Measurements from ENCODE around the gene ZW10. TPM values are rescaled to one million over a fixed set of nuclear protein-coding genes. Genes with fewer than 3 reads are reported as not detected.

Gene ZW10, protein sequence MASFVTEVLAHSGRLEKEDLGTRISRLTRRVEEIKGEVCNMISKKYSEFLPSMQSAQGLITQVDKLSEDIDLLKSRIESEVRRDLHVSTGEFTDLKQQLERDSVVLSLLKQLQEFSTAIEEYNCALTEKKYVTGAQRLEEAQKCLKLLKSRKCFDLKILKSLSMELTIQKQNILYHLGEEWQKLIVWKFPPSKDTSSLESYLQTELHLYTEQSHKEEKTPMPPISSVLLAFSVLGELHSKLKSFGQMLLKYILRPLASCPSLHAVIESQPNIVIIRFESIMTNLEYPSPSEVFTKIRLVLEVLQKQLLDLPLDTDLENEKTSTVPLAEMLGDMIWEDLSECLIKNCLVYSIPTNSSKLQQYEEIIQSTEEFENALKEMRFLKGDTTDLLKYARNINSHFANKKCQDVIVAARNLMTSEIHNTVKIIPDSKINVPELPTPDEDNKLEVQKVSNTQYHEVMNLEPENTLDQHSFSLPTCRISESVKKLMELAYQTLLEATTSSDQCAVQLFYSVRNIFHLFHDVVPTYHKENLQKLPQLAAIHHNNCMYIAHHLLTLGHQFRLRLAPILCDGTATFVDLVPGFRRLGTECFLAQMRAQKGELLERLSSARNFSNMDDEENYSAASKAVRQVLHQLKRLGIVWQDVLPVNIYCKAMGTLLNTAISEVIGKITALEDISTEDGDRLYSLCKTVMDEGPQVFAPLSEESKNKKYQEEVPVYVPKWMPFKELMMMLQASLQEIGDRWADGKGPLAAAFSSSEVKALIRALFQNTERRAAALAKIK
- 15.3 and 23.7 TPM in 2 replicates for total RNA-seq

DNA sequence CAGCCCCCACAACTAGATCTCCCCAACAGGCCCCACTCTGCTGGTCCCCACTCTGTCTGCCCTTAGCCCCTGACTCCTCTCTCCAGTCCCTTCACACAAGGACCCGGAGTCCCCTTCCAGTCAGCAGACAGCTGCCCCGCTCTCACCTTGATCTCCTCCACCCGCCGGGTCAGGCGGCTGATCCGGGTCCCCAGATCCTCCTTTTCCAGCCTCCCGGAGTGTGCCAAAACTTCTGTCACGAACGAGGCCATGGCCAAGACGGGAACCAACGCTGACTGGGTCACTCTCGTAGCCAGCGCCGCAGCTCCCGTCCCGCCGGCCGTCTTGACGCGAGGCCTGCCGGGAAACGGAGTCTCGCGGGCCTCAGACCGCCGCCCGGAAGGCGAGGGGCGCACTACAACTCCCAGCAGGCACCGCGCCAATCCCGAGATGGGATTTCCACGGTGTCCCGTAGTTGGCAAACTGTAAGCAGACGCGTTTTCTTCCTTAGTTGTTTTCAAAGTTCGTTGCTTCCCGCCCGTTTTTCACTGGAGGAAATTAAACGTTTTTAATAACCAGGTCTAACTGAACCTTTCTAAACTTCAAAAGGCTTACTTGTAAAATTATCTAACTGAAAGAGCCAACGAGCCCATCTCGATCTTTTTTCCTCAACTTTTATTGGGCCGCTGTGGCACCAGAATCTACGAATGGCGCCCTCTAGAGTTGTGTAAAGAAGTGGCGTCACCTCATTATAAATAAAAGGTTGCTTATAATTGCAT, at the start of gene ZW10:
Gene ZW10 (minus strand): TSS at position 277 of the 758 bp plus-strand sequence. CDS start 26 bp downstream, at position 251.

DNA sequence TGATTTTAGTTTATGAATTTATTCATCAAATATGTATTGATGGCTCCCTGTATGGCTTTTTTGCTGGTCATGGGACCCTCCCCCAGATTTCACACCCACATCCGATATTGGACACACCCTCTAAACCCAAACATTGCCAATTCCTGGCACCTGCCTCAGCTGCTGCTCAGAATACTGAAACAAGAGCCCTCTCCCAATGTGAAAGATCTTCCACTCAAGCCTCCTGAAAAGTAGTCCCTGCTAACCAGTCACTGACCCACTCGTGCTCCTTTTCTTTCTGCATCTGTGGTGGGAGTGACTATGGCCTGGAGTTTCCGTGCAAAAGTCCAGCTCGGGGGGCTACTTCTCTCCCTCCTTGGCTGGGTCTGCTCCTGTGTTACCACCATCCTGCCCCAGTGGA, 6.0 kb upstream of the ZW10 start, which contains the start of gene CLDN25:
Gene CLDN25 (plus strand): TSS at position 301 of the 400 bp plus-strand sequence. CDS start 0 bp downstream, at position 301.

DNA sequence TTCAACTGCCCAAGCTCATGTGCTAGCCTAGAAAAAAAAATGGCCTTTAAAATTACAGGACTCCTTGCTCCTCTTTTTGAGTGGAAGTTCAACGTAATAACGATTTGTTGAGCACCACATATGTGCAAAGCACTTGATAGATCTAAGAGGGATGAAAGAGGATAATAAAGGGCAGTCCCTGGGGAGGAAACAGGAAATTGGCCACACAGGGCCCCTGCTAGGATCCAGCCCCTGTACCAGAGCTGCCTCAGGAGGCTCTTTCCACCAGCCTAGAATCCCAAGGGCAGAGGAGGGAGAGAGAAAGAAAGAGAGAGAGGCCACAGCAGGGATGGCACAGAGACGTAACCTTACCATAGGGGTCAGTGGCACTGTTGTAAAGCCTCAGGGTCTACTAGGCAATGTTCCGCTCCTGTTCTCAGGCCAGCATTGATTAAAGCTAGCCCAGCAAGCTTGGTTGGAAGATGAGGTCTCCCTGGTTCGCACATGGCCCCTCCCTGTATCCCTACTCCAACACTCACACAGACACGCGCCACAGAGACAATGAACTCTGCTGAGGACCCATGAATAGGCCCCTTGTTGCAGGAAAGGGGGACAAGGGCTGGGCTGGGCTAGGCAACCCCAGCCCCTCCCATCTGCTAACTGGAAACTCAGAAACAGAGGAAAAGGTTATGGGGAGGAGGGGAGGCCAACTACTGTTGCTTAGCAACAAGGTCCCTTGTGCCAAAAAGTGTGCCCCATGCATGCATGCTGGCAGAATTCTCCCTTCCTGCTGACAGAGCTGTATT, 67.4 kb downstream of the ZW10 start, which contains the start of gene TMPRSS5:
Gene TMPRSS5 (minus strand): TSS at position 438 of the 785 bp plus-strand sequence. CDS start 84 bp downstream, at position 354.

Small RNAs within 50 kb of the gene (small RNA-seq; reads per million reads assigned to genes)
- not detected for gene LRRC37A13P
- not detected for gene RPS29P19

Other genes starting within 250 kb of the ZW10 start
- 0.39 and 0.65 TPM in 2 replicates for gene TMPRSS5, start 67.4 kb downstream of the ZW10 start, total RNA-seq
- not detected in 2 replicates for gene CLDN25, start 6.1 kb upstream of the ZW10 start, total RNA-seq
- 17.3 and 31.4 TPM in 2 replicates for gene USP28, start 101.9 kb upstream of the ZW10 start, total RNA-seq
- gene HTR3B, start 131.1 kb upstream of the ZW10 start, total RNA-seq = not detected in 2 replicates
- not detected in 2 replicates for gene HTR3A, start 201.4 kb upstream of the ZW10 start, total RNA-seq

Data from placental epithelial cell (primary cell).